PFSK-1 (cell line): ENCODE data around the gene RAB11FIP3.

Source experiments
- FOXP2 ChIP-seq: optimal IDR thresholded peaks from 2 replicates; pipeline ENCODE3; 2011; ENCODE audit warnings: borderline replicate concordance, control low read depth, inconsistent platforms; ENCODE audit not compliant: insufficient read depth; ENCODE audit errors: extremely low read length, extremely low read depth
- POLR2AphosphoS5 ChIP-seq: IDR thresholded peaks from 2 replicates; pipeline ENCODE4 v1.6.1; 2012; ENCODE audit warnings: low read depth, mild to moderate bottlenecking, control low read depth, low read length, moderate library complexity
- SIN3A ChIP-seq: IDR thresholded peaks from 2 replicates; pipeline ENCODE4 v1.6.1; 2012; ENCODE audit warnings: mild to moderate bottlenecking, low read length, moderate library complexity, borderline replicate concordance; ENCODE audit not compliant: insufficient read depth
- TAF1 ChIP-seq: IDR thresholded peaks from 2 replicates; pipeline ENCODE4 v1.6.1; 2012; ENCODE audit warnings: low read length, control low read depth, borderline replicate concordance; ENCODE audit not compliant: insufficient read depth
- TF ChIP-seq, protein P1 (sequence below), 2 experiments: IDR thresholded peaks; 2 replicates each; pipeline versions ENCODE4 v1.6.1 to v1.8.0; 2011 to 2012; ENCODE audit warnings: low read depth in 2 of 2, low read length in 2 of 2, control low read depth in 1 of 2, inconsistent platforms in 1 of 2, mild to moderate bottlenecking in 1 of 2, moderate library complexity in 1 of 2; ENCODE audit not compliant: insufficient read depth in 1 of 2

The RAB11FIP3 gene

GRCh38 chr16:441447-441846, 16.0 kb downstream of the RAB11FIP3 start:
- TF ChIP-seq POLR2AphosphoS5 (no peak), TAF1 (no peak), FOXP2 (no peak)
- TF ChIP-seq, protein P1, sequence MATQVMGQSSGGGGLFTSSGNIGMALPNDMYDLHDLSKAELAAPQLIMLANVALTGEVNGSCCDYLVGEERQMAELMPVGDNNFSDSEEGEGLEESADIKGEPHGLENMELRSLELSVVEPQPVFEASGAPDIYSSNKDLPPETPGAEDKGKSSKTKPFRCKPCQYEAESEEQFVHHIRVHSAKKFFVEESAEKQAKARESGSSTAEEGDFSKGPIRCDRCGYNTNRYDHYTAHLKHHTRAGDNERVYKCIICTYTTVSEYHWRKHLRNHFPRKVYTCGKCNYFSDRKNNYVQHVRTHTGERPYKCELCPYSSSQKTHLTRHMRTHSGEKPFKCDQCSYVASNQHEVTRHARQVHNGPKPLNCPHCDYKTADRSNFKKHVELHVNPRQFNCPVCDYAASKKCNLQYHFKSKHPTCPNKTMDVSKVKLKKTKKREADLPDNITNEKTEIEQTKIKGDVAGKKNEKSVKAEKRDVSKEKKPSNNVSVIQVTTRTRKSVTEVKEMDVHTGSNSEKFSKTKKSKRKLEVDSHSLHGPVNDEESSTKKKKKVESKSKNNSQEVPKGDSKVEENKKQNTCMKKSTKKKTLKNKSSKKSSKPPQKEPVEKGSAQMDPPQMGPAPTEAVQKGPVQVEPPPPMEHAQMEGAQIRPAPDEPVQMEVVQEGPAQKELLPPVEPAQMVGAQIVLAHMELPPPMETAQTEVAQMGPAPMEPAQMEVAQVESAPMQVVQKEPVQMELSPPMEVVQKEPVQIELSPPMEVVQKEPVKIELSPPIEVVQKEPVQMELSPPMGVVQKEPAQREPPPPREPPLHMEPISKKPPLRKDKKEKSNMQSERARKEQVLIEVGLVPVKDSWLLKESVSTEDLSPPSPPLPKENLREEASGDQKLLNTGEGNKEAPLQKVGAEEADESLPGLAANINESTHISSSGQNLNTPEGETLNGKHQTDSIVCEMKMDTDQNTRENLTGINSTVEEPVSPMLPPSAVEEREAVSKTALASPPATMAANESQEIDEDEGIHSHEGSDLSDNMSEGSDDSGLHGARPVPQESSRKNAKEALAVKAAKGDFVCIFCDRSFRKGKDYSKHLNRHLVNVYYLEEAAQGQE (IDR thresholded peaks at IDR 0.05; ENCODE audit: insufficient read depth in 1 of 2, low read depth in 2 of 2, low read length in 2 of 2) = no peak

DNA sequence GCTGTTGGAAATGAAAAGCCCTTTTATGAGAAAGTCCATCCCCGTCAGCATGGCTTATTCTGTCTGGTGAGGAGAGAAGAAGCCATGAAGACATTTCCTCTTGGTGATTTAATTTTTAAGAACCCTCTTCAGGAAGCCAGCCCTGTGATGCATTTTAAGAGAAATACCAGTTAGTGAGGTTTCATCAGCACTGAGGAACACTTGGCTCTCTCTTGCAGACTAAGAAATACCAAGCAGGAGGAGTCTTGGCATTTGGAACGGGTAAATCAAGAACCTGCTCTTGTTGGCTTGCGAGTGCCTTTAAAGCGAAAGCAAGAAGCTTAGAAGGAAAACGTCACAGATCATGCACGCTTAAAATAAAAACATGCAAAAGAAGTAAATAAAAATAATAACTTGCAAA, 17.5 kb downstream of the RAB11FIP3 start:
- TF ChIP-seq, protein P1 (IDR thresholded peaks at IDR 0.05; ENCODE audit: insufficient read depth in 1 of 2, low read depth in 2 of 2, low read length in 2 of 2) = no peak
- TF ChIP-seq FOXP2 (no peak), SIN3A (no peak), TAF1 (no peak), POLR2AphosphoS5 (no peak)

GRCh38 chr16:444027-444426, 18.6 kb downstream of the RAB11FIP3 start:
- TF ChIP-seq TAF1 = no peak
- no peak for TF ChIP-seq FOXP2
- no peak for TF ChIP-seq POLR2AphosphoS5
- TF ChIP-seq SIN3A = no peak
- TF ChIP-seq, protein P1 (IDR thresholded peaks at IDR 0.05; ENCODE audit: insufficient read depth in 1 of 2, low read depth in 2 of 2, low read length in 2 of 2) = no peak

GRCh38 chr16:445566-445965, 20.1 kb downstream of the RAB11FIP3 start:
- TF ChIP-seq TAF1 (no peak), FOXP2 (no peak), SIN3A (no peak), POLR2AphosphoS5 (no peak)
- TF ChIP-seq, protein P1 (IDR thresholded peaks at IDR 0.05; ENCODE audit: insufficient read depth in 1 of 2, low read depth in 2 of 2, low read length in 2 of 2) = no peak

DNA sequence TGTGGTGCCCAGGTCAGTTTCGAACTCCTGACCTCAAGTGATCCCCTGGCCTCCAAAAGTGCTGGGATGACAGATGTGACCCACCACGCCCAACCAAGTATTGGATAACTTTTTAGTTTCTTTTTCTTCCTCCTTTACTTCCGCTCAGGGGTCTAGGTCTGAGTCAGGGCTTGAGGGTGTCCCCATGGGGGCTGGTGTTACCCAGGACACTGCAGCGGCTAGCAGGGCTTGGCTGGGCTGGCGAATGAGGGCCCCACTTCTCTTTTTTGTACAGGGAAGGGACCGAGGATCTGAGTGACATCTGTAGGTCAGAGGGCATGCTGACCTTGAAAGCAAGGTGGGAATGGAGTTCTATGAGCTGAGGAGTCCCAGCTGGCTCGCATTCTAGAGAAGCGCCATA, 24.9 kb downstream of the RAB11FIP3 start:
- TF ChIP-seq POLR2AphosphoS5 = no peak
- no peak for TF ChIP-seq SIN3A
- TF ChIP-seq TAF1 = no peak
- TF ChIP-seq, protein P1 (IDR thresholded peaks at IDR 0.05; ENCODE audit: insufficient read depth in 1 of 2, low read depth in 2 of 2, low read length in 2 of 2) = no peak
- TF ChIP-seq FOXP2 = no peak
